GM13977 (cell line): ENCODE measurements around the gene STAG2.

Experiments used
- DNase-seq: peaks from one replicate; pipeline ENCODE4 v3.0.0; 2012; ENCODE audit warnings: low spot score
- CTCF ChIP-seq: IDR thresholded peaks from 2 replicates; pipeline ENCODE4 v1.5.1; 2012; ENCODE audit warnings: mild to moderate bottlenecking, control low read depth; ENCODE audit not compliant: insufficient read depth; ENCODE audit errors: extremely low read depth, missing control alignments
- in situ Hi-C: fragments of 300-500 bp; cut with MboI; formaldehyde crosslinking; loops from one replicate; pipeline ENCODE4 v1.12.0; 2022; ENCODE audit warnings: low sequenced_read_pairs, low pct_unique_long_range_greater_than_20kb, mixed read lengths, inconsistent platforms; ENCODE audit not compliant: unreplicated experiment

The STAG2 gene

GRCh38 chrX:124018023-124018422 lies 56.5 kb downstream of the STAG2 start:
- no peak for DNase-seq
- in situ Hi-C loops: no loop called here
- TF ChIP-seq CTCF: no peak

GRCh38 chrX:124023838-124024238 lies 62.3 kb downstream of the STAG2 start:
- no peak for TF ChIP-seq CTCF
- DNase-seq: no peak
- in situ Hi-C loops: no loop called here

- DNase-seq: no peak
- no peak for TF ChIP-seq CTCF
- in situ Hi-C loops: no loop called here
These were observed 65.0 kb downstream of the STAG2 start for GRCh38 chrX:124026529-124026928.

GRCh38 chrX:124028182-124028581 lies 66.7 kb downstream of the STAG2 start:
- no peak for TF ChIP-seq CTCF
- in situ Hi-C loops: no loop called here
- no peak for DNase-seq

GRCh38 chrX:124030520-124030919 lies 69.0 kb downstream of the STAG2 start:
- TF ChIP-seq CTCF: no peak
- DNase-seq: peak; percentile 12
- in situ Hi-C loops: no loop called here

- TF ChIP-seq CTCF: no peak
- in situ Hi-C loops: no loop called here
- no peak for DNase-seq
These were observed 72.3 kb downstream of the STAG2 start for GRCh38 chrX:124033821-124034220.

GRCh38 chrX:124035657-124036056 lies 74.2 kb downstream of the STAG2 start:
- in situ Hi-C loops: no loop called here
- DNase-seq: no peak
- no peak for TF ChIP-seq CTCF
